ENCODE data around the gene ITM2C.

ITM2C gene

DNA sequence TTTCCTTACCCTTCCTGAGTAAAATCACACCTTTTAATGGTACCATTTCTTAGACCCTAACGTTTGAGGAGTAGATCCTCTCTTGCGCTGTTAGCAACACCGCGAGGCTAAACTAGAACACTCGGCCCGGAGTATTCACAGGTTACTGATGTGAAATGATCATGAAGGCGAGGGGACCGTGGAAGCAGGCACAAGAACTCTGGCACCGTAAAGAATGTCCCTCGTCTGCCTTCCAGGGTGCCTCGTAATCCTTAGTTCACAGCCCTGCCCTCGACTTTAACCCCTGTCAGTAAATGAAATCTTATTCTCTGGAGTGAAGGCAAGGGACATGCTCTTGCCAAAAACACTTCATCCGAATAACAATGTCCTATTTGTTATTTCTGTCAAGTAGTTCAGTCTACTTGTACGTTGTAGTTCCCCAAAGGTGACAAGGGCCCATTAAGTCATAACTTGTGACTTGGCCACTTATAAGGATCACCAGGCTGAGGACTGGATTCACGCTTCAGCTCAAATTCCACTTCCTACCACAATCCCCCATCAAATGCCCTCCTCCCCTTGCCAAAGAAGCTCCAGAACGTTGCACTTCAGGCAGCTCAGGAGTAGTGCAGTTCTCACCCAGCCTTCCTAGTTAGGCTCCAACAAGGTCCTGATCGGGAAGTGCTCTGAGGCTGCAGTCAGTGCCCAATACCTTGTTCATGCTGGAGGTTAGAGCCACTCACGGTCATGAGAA is 43.3 kb upstream of the ITM2C start:
- Histone ChIP-seq H4K91ac (ENCODE audit: low read length) (no peak overlapping the region), H3K9ac (ENCODE audit: low read length) (no peak overlapping the region), H3K36me3 (ENCODE audit: control insufficient read depth in 1 of 2, insufficient read depth in 2 of 2, low read depth in 1 of 2, low read length in 2 of 2) (peaks cover 25 to 56% of the 10 kb centered on the region in 2 experiments), H2BK15ac (ENCODE audit: low read depth, poor library complexity, severe bottlenecking) (no peak overlapping the region), H3K27me3 (ENCODE audit: control insufficient read depth in 1 of 2, insufficient read depth in 1 of 2, low read length in 2 of 2) (peaks cover 0 to 12% of the 10 kb centered on the region in 2 experiments), H2AK5ac (ENCODE audit: low read length, severe bottlenecking) (no peak overlapping the region), H2BK12ac (ENCODE audit: low read length in 2 of 2) (no peak overlapping the region), H4K8ac (ENCODE audit: low read length) (no peak overlapping the region), H3K18ac (ENCODE audit: low read depth in 1 of 2, low read length in 2 of 2) (no peak overlapping the region), H3K4me2 (ENCODE audit: low read length, poor library complexity, severe bottlenecking) (no peak overlapping the region), H2AFZ (ENCODE audit: low read depth, low read length) (no peak overlapping the region), H3K9me3 (ENCODE audit: control insufficient read depth, low read length) (no peaks in the 10 kb centered on the region), H2BK120ac (ENCODE audit: low read depth, low read length) (no peak overlapping the region), H2BK5ac (ENCODE audit: low read depth, low read length, poor library complexity, severe bottlenecking) (no peak overlapping the region), H3K4ac (ENCODE audit: low read depth in 1 of 2, low read length in 2 of 2) (no peak overlapping the region), H3K79me1 (replicated peaks; ENCODE audit: low read length, poor library complexity, severe bottlenecking) (peaks cover 13% of the 10 kb centered on the region), H3K4me3 (ENCODE audit: insufficient read depth in 1 of 2, low read depth in 1 of 2, low read length in 2 of 2) (no peak overlapping the region), H3K27ac (ENCODE audit: low read length, poor library complexity, severe bottlenecking) (no peak overlapping the region), H3K4me1 (ENCODE audit: control insufficient read depth, insufficient read depth, low read depth, low read length) (peaks cover 1% of the 10 kb centered on the region), H3K14ac (ENCODE audit: low read length in 2 of 2) (no peak overlapping the region), H3K23ac (ENCODE audit: low read length in 2 of 2) (no peak overlapping the region)
- DNase-seq: no peak
- 85% methylated on average over 16 of the region's 18 CpGs for WGBS

DNA sequence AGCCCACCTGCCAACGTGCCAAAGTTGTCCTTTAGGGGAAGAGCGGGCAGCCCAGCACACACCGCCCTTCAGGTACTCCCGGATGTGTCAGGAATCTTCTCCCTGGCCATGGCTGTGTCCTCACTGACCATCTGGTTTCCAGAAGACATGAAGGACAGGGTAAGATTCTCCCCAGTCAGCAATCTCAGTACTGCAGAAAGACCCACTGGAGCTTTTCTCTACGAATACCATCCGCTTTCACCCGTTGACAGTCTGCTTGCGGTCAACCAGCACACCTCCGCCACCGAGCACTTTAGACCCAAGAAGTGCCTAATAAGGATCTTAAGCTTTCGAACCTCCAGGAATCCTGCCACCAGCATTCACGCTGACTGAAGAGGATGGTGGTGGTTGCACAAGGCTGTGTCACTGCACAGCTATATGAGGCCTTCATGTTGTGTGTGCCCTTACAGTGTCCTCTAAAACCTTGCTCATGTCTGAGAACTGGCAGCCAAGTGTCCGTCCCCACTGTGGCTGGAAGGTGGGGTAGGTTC is 42.7 kb upstream of the ITM2C start:
- H3K9me3 ChIP-seq (ENCODE audit: control insufficient read depth, low read length): no peaks in the 10 kb centered on the region
- WGBS: 95% methylated on average over 13 of the region's 13 CpGs
- H2AFZ ChIP-seq (ENCODE audit: low read depth, low read length): no peak overlapping the region
- no peak overlapping the region for H3K4me2 ChIP-seq (ENCODE audit: low read length, poor library complexity, severe bottlenecking)
- peaks cover 21 to 50% of the 10 kb centered on the region in 2 experiments for H3K36me3 ChIP-seq (ENCODE audit: control insufficient read depth in 1 of 2, insufficient read depth in 2 of 2, low read depth in 1 of 2, low read length in 2 of 2)
- no peak overlapping the region for H2BK5ac ChIP-seq (ENCODE audit: low read depth, low read length, poor library complexity, severe bottlenecking)
- H3K27ac ChIP-seq (ENCODE audit: low read length, poor library complexity, severe bottlenecking): no peak overlapping the region
- no peak overlapping the region for H3K14ac ChIP-seq (ENCODE audit: low read length in 2 of 2)
- no peak overlapping the region for H3K9ac ChIP-seq (ENCODE audit: low read length)
- H3K4me1 ChIP-seq (ENCODE audit: control insufficient read depth, insufficient read depth, low read depth, low read length): peaks cover 1% of the 10 kb centered on the region
- peaks cover 3 to 18% of the 10 kb centered on the region in 2 experiments for H3K27me3 ChIP-seq (ENCODE audit: control insufficient read depth in 1 of 2, insufficient read depth in 1 of 2, low read length in 2 of 2)
- no peak overlapping the region for H3K23ac ChIP-seq (ENCODE audit: low read length in 2 of 2)
- no peak overlapping the region for H2BK15ac ChIP-seq (ENCODE audit: low read depth, poor library complexity, severe bottlenecking)
- no peak for DNase-seq
- no peak overlapping the region for H3K18ac ChIP-seq (ENCODE audit: low read depth in 1 of 2, low read length in 2 of 2)
- H2AK5ac ChIP-seq (ENCODE audit: low read length, severe bottlenecking): no peak overlapping the region
- peaks cover 10% of the 10 kb centered on the region for H3K79me1 ChIP-seq (replicated peaks; ENCODE audit: low read length, poor library complexity, severe bottlenecking)
- H2BK120ac ChIP-seq (ENCODE audit: low read depth, low read length): no peak overlapping the region
- H2BK12ac ChIP-seq (ENCODE audit: low read length in 2 of 2): no peak overlapping the region
- no peak overlapping the region for H3K4ac ChIP-seq (ENCODE audit: low read depth in 1 of 2, low read length in 2 of 2)
- no peak overlapping the region for H3K4me3 ChIP-seq (ENCODE audit: insufficient read depth in 1 of 2, low read depth in 1 of 2, low read length in 2 of 2)
- H4K8ac ChIP-seq (ENCODE audit: low read length): no peak overlapping the region
- H4K91ac ChIP-seq (ENCODE audit: low read length): no peak overlapping the region

DNA sequence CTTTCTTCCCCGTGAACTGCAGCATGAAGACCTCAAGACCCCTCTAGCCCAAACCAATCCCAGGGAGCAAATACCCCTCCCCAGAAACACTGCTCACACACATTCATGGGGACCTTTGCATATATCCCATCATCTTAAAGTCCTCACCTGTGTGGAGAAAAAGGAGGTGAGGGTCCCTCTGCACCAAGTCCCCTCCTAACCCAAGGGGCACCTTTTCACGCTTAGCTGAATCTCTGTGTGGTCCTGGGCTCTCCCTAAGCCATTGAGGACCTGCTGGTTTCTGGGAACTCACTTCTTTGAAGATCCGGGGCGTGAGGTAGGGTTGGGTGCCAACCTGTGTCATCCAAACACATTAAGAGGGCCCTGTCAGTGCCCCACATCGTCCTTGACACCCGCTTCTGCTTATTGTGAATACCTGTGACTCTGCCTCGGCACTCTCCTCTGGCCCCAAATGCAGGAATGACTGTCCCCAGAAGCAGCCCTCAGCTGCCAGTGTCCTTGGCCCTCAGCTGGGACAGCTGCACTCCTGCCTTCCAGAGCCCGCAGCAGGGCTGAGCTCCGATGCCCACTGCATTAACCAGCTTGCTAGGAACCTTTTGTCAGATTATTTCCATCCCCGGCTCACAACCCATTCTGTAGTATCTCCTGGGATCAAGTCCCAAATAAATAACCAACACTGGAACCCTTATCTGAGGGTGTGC is 41.3 kb upstream of the ITM2C start:
- Histone ChIP-seq H3K18ac (ENCODE audit: low read depth in 1 of 2, low read length in 2 of 2) (no peak overlapping the region), H3K9ac (ENCODE audit: low read length) (peak overlapping the region; percentile 80), H2BK120ac (ENCODE audit: low read depth, low read length) (no peak overlapping the region), H3K14ac (ENCODE audit: low read length in 2 of 2) (no peak overlapping the region), H4K8ac (ENCODE audit: low read length) (no peak overlapping the region), H3K9me3 (ENCODE audit: control insufficient read depth, low read length) (no peaks in the 10 kb centered on the region), H3K27me3 (ENCODE audit: control insufficient read depth in 1 of 2, insufficient read depth in 1 of 2, low read length in 2 of 2) (peaks cover 3 to 31% of the 10 kb centered on the region in 2 experiments), H3K27ac (ENCODE audit: low read length, poor library complexity, severe bottlenecking) (no peak overlapping the region), H2BK5ac (ENCODE audit: low read depth, low read length, poor library complexity, severe bottlenecking) (no peak overlapping the region), H3K4ac (ENCODE audit: low read depth in 1 of 2, low read length in 2 of 2) (no peak overlapping the region), H3K4me2 (ENCODE audit: low read length, poor library complexity, severe bottlenecking) (no peak overlapping the region), H2BK12ac (ENCODE audit: low read length in 2 of 2) (no peak overlapping the region), H2BK15ac (ENCODE audit: low read depth, poor library complexity, severe bottlenecking) (no peak overlapping the region), H2AFZ (ENCODE audit: low read depth, low read length) (no peak overlapping the region), H3K36me3 (ENCODE audit: control insufficient read depth in 1 of 2, insufficient read depth in 2 of 2, low read depth in 1 of 2, low read length in 2 of 2) (peaks cover 18 to 37% of the 10 kb centered on the region in 2 experiments), H3K4me3 (ENCODE audit: insufficient read depth in 1 of 2, low read depth in 1 of 2, low read length in 2 of 2) (no peak overlapping the region), H3K79me1 (replicated peaks; ENCODE audit: low read length, poor library complexity, severe bottlenecking) (peaks cover 6% of the 10 kb centered on the region), H3K4me1 (ENCODE audit: control insufficient read depth, insufficient read depth, low read depth, low read length) (peaks cover 1% of the 10 kb centered on the region), H4K91ac (ENCODE audit: low read length) (no peak overlapping the region), H2AK5ac (ENCODE audit: low read length, severe bottlenecking) (no peak overlapping the region), H3K23ac (ENCODE audit: low read length in 2 of 2) (peak overlapping the region in 1 of 2 experiments; percentile 70)
- WGBS: 93% methylated on average over 10 of the region's 10 CpGs
- no peak for DNase-seq

DNA sequence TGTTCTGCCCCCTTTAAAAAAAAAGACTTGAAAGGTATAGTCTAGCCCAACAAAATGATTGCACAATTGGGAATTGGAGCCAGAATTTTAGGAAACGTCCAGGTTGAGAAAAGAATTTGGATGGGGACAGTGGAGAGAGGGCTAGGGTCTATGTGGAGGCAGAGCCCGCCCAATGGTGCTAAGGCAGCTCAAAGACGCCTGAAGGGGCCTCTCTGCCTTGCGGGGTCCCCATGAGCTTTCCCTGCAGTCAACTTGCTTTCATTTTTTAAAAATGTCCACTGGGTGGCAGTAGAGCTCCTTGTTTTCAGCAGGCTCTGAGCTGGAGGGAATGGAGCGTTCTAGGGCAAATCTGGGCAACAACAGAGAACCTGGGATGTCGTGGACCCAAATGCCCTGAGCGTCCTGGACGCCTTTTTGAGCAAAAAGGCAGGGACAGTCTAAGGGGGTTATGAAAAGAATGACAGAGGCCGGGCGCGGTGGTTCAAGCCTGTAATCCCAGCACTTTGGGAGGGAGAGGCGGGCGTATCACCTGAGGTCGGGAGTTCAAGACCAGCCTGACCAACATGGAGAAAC is 40.2 kb upstream of the ITM2C start:
- WGBS: 27% methylated on average over 14 of the region's 14 CpGs
- H3K9me3 ChIP-seq (ENCODE audit: control insufficient read depth, low read length): no peaks in the 10 kb centered on the region
- H3K27me3 ChIP-seq (ENCODE audit: control insufficient read depth in 1 of 2, insufficient read depth in 1 of 2, low read length in 2 of 2): peaks cover 3 to 31% of the 10 kb centered on the region in 2 experiments
- H3K9ac ChIP-seq (ENCODE audit: low read length): peak overlapping the region; percentile 80
- peak; percentile 82 for DNase-seq
- H2BK120ac ChIP-seq (ENCODE audit: low read depth, low read length): no peak overlapping the region
- H4K91ac ChIP-seq (ENCODE audit: low read length): no peak overlapping the region
- H3K14ac ChIP-seq (ENCODE audit: low read length in 2 of 2): no peak overlapping the region
- no peak overlapping the region for H2BK15ac ChIP-seq (ENCODE audit: low read depth, poor library complexity, severe bottlenecking)
- H3K4me3 ChIP-seq (ENCODE audit: insufficient read depth in 1 of 2, low read depth in 1 of 2, low read length in 2 of 2): peak overlapping the region in 1 of 2 experiments; percentile 76
- H2AK5ac ChIP-seq (ENCODE audit: low read length, severe bottlenecking): no peak overlapping the region
- peaks cover 12 to 26% of the 10 kb centered on the region in 2 experiments for H3K36me3 ChIP-seq (ENCODE audit: control insufficient read depth in 1 of 2, insufficient read depth in 2 of 2, low read depth in 1 of 2, low read length in 2 of 2)
- H2BK5ac ChIP-seq (ENCODE audit: low read depth, low read length, poor library complexity, severe bottlenecking): no peak overlapping the region
- H3K27ac ChIP-seq (ENCODE audit: low read length, poor library complexity, severe bottlenecking): no peak overlapping the region
- no peak overlapping the region for H3K23ac ChIP-seq (ENCODE audit: low read length in 2 of 2)
- no peak overlapping the region for H4K8ac ChIP-seq (ENCODE audit: low read length)
- peaks cover 1% of the 10 kb centered on the region for H3K4me1 ChIP-seq (ENCODE audit: control insufficient read depth, insufficient read depth, low read depth, low read length)
- no peak overlapping the region for H3K4ac ChIP-seq (ENCODE audit: low read depth in 1 of 2, low read length in 2 of 2)
- no peak overlapping the region for H2AFZ ChIP-seq (ENCODE audit: low read depth, low read length)
- no peak overlapping the region for H2BK12ac ChIP-seq (ENCODE audit: low read length in 2 of 2)
- peak overlapping the region; percentile 69 for H3K4me2 ChIP-seq (ENCODE audit: low read length, poor library complexity, severe bottlenecking)
- no peak overlapping the region for H3K18ac ChIP-seq (ENCODE audit: low read depth in 1 of 2, low read length in 2 of 2)
- peaks cover 2% of the 10 kb centered on the region for H3K79me1 ChIP-seq (replicated peaks; ENCODE audit: low read length, poor library complexity, severe bottlenecking)

Measured in mesenchymal stem cell (in vitro differentiated cells and primary cell).